ENCODE measurements around the gene ARFGAP1. TPM values are rescaled to one million over a fixed set of nuclear protein-coding genes. Genes with fewer than 3 reads are reported as not detected.

Gene ARFGAP1
- total RNA-seq, 3 donors from 2014 or later (not counting 1 experiment from before 2014, with no cell fraction given): 118 to 138 (median 127) TPM

DNA sequence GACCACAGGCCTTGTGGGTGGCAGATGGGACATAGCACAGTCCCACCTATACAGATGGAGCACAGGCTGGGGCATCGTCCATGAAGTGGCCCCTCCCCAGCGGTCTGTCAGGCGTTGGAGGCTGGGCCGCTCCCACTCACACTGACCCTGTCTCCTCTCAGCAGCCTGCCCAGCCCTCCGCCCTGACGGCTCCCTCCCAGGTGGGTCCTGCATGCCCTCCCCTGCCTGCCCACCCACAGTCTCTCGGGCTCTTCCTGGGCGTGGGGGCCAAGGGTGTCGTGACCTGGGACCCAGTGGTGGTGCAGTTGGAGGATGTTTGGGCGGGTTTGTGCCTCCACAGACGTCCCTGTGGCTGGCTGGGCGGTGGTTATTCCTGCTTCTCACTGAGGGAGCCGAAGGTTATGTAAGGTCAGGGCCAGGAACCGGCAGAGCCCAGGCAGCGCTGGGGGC, 42.7 kb downstream of the ARFGAP1 start:
- intact Hi-C loops (cut with micrococcal nuclease): no loop called here
- Mint-ChIP-seq H3K4me3 (no peak overlapping the region), H3K9me3 (no peaks in the 10 kb centered on the region), H3K4me1 (no peaks in the 10 kb centered on the region), H3K36me3 (no peaks in the 10 kb centered on the region), H3K27me3 (ENCODE audit: low read depth in 2 of 2) (no peaks in the 10 kb centered on the region), H3K27ac (no peak overlapping the region)
- TF ChIP-seq, protein P1, sequence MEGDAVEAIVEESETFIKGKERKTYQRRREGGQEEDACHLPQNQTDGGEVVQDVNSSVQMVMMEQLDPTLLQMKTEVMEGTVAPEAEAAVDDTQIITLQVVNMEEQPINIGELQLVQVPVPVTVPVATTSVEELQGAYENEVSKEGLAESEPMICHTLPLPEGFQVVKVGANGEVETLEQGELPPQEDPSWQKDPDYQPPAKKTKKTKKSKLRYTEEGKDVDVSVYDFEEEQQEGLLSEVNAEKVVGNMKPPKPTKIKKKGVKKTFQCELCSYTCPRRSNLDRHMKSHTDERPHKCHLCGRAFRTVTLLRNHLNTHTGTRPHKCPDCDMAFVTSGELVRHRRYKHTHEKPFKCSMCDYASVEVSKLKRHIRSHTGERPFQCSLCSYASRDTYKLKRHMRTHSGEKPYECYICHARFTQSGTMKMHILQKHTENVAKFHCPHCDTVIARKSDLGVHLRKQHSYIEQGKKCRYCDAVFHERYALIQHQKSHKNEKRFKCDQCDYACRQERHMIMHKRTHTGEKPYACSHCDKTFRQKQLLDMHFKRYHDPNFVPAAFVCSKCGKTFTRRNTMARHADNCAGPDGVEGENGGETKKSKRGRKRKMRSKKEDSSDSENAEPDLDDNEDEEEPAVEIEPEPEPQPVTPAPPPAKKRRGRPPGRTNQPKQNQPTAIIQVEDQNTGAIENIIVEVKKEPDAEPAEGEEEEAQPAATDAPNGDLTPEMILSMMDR (IDR thresholded peaks at IDR 0.05): no peak
- DNase-seq: no peak
- Histone ChIP-seq H3K9me3 (ENCODE audit: control insufficient read depth, insufficient read depth, low read length) (no peaks in the 10 kb centered on the region), H3K4me1 (ENCODE audit: control insufficient read depth, insufficient read depth, low read length) (peaks cover 3% of the 10 kb centered on the region), H3K36me3 (ENCODE audit: control insufficient read depth, insufficient read depth, low read length) (no peaks in the 10 kb centered on the region), H3K27me3 (ENCODE audit: control insufficient read depth, insufficient read depth, low read length) (no peaks in the 10 kb centered on the region), H3K4me3 (ENCODE audit: low read length) (no peak overlapping the region), H3K27ac (ENCODE audit: low read length) (no peak overlapping the region)
- WGBS (ENCODE audit: insufficient coverage): 68% methylated on average over 15 of the region's 15 CpGs
- ATAC-seq: no peak

DNA sequence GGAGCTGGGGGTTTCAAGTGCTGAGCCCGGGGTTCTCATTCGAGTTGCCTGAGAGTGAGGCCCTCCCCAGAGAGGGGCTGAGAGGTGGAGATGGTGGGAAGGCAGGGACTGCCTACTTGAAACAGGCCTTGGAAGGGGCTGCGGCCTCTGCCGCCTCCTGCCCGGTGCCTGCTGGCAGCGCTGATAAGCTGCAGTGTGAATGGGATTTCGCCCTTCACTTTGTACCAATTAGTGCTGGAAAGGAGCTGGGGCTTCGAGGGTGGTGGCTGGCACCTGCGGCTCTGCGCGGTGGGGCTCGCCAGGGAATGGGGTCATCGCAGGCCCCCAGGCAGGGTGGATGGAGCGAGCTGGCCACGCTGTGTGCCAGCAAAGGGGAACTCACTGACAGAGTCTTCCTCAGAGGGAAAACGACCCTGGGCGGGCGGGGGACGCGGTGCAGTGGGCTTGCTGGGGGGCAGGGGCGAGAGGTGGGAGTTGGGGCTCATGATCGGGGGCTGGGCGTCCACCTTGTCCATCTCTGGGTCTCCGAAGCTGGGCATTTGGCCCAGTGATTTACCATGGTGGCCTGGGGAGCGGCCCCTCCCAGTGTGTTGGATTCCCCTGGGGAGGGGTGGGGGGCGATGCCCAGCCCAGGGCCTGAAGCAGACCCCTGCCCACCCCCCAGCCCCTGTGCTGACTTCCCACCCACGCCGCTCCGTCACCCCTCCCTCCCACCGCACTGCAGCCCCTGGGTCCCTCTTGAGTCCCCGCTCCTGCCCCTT, 43.3 kb downstream of the ARFGAP1 start:
- no peak for DNase-seq
- intact Hi-C loops (cut with micrococcal nuclease): no loop called here

GRCh38 chr20:63316502-63316921, 43.9 kb downstream of the ARFGAP1 start:
- DNase-seq: no peak
- Histone ChIP-seq H3K27ac (ENCODE audit: low read length) (no peak overlapping the region), H3K27me3 (ENCODE audit: control insufficient read depth, insufficient read depth, low read length) (no peaks in the 10 kb centered on the region), H3K4me1 (ENCODE audit: control insufficient read depth, insufficient read depth, low read length) (peaks cover 3% of the 10 kb centered on the region), H3K4me3 (ENCODE audit: low read length) (no peak overlapping the region), H3K36me3 (ENCODE audit: control insufficient read depth, insufficient read depth, low read length) (no peaks in the 10 kb centered on the region), H3K9me3 (ENCODE audit: control insufficient read depth, insufficient read depth, low read length) (no peaks in the 10 kb centered on the region)
- no peaks in the 10 kb centered on the region for H3K36me3 Mint-ChIP-seq
- 89% methylated on average over 14 of the region's 14 CpGs for WGBS (ENCODE audit: insufficient coverage)
- no peak for ATAC-seq
- no peaks in the 10 kb centered on the region for H3K4me1 Mint-ChIP-seq
- no peak overlapping the region for H3K27ac Mint-ChIP-seq
- no peaks in the 10 kb centered on the region for H3K27me3 Mint-ChIP-seq (ENCODE audit: low read depth in 2 of 2)
- no peak overlapping the region for H3K4me3 Mint-ChIP-seq
- no peaks in the 10 kb centered on the region for H3K9me3 Mint-ChIP-seq
- intact Hi-C loops (cut with micrococcal nuclease): no loop called here
- TF ChIP-seq, protein P1 (IDR thresholded peaks at IDR 0.05): no peak

More for the DNA sequence above, 43.3 kb downstream of the ARFGAP1 start:
- H3K36me3 ChIP-seq (ENCODE audit: control insufficient read depth, insufficient read depth, low read length): no peaks in the 10 kb centered on the region
- no peaks in the 10 kb centered on the region for H3K36me3 Mint-ChIP-seq
- no peak for ATAC-seq
- 79% methylated on average over 30 of the region's 31 CpGs for WGBS (ENCODE audit: insufficient coverage)
- no peak overlapping the region for H3K4me3 Mint-ChIP-seq
- H3K4me1 Mint-ChIP-seq: no peaks in the 10 kb centered on the region
- TF ChIP-seq, protein P1 (IDR thresholded peaks at IDR 0.05): no peak
- H3K27me3 Mint-ChIP-seq (ENCODE audit: low read depth in 2 of 2): no peaks in the 10 kb centered on the region
- H3K27ac ChIP-seq (ENCODE audit: low read length): no peak overlapping the region
- no peaks in the 10 kb centered on the region for H3K27me3 ChIP-seq (ENCODE audit: control insufficient read depth, insufficient read depth, low read length)
- no peak overlapping the region for H3K27ac Mint-ChIP-seq
- H3K4me3 ChIP-seq (ENCODE audit: low read length): no peak overlapping the region
- H3K4me1 ChIP-seq (ENCODE audit: control insufficient read depth, insufficient read depth, low read length): peaks cover 3% of the 10 kb centered on the region
- H3K9me3 ChIP-seq (ENCODE audit: control insufficient read depth, insufficient read depth, low read length): no peaks in the 10 kb centered on the region
- H3K9me3 Mint-ChIP-seq: no peaks in the 10 kb centered on the region
